C4-2B (cell line): ENCODE data around the gene KRTAP10-5.

Experiments
- ZFX ChIP-seq: fragments of 450-650 bp; IDR thresholded peaks from 2 replicates; pipeline ENCODE4 v1.6.1; 2017
- TF ChIP-seq, protein P1 (sequence below): fragments of 450-650 bp; conservative IDR thresholded peaks from 2 replicates; pipeline ENCODE4 v1.5.1; 2017; ENCODE audit warnings: mild to moderate bottlenecking

DNA sequence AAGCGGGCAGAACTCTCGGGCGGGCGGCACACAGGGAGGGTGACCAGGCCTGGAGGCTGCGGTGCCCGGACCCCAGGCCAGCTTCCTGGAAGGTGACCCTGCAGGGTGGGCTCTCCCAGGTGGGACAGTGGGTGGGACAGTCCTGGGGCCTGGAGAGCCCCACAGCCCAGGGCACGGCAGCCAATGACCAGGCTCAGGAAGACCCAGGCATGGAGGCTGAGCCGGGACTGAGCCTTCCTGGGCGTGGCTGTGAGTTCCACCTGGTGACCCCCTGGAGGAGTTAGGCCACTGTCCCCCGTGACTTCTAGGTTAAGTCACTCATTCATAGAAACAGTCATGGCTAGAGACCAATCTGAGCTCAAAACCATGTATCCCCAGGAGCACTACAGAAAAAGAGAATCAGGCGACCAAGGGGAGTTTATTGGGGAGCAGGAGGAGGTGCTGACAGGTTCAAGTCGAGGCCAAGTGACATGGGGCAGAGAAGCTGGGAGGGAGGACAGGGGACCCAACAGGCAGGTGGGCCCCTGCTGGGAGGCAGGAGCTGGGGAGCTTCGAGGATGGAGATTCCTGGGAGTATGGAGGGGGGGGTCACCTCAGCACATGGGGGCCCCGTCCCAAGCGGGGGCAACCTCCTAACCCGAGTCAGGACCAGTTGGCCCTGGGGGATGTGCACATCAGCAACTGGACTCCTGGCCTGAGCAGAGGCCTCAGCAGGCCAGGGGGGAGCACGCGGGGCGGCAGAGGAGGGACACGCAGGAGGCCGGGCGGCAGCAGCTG lies 1.2 kb downstream of the KRTAP10-5 start:
- TF ChIP-seq, protein P1, sequence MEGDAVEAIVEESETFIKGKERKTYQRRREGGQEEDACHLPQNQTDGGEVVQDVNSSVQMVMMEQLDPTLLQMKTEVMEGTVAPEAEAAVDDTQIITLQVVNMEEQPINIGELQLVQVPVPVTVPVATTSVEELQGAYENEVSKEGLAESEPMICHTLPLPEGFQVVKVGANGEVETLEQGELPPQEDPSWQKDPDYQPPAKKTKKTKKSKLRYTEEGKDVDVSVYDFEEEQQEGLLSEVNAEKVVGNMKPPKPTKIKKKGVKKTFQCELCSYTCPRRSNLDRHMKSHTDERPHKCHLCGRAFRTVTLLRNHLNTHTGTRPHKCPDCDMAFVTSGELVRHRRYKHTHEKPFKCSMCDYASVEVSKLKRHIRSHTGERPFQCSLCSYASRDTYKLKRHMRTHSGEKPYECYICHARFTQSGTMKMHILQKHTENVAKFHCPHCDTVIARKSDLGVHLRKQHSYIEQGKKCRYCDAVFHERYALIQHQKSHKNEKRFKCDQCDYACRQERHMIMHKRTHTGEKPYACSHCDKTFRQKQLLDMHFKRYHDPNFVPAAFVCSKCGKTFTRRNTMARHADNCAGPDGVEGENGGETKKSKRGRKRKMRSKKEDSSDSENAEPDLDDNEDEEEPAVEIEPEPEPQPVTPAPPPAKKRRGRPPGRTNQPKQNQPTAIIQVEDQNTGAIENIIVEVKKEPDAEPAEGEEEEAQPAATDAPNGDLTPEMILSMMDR = no peak
- TF ChIP-seq ZFX = no peak
